NCI-H526 treated with DMSO at 0.1 percent for 48 hours (cell line): Measurements from ENCODE around the gene HSP90AB1.

Experiments used
- DNase-seq: peaks from one replicate; lab custom pipeline; 2025; lab: John Stamatoyannopoulos, UW

The HSP90AB1 gene

GRCh38 chr6:44289726-44290260, 42.9 kb downstream of the HSP90AB1 start:
- DNase-seq, result no peak

GRCh38 chr6:44291841-44292240, 44.9 kb downstream of the HSP90AB1 start:
- no peak for DNase-seq

GRCh38 chr6:44292661-44293365, 45.9 kb downstream of the HSP90AB1 start:
- DNase-seq, result no peak

GRCh38 chr6:44294832-44295791, 48.2 kb downstream of the HSP90AB1 start:
- no peak for DNase-seq

- DNase-seq, result no peak
Measured at GRCh38 chr6:44297063-44298038, 50.5 kb downstream of the HSP90AB1 start.

GRCh38 chr6:44298055-44298803, 51.3 kb downstream of the HSP90AB1 start:
- DNase-seq, result no peak

- no peak for DNase-seq
Measured at GRCh38 chr6:44298864-44299263, 52.0 kb downstream of the HSP90AB1 start.

- DNase-seq, result no peak
Measured at GRCh38 chr6:44300292-44300823, 53.5 kb downstream of the HSP90AB1 start.

- no peak for DNase-seq
Measured at GRCh38 chr6:44301106-44301505, 54.2 kb downstream of the HSP90AB1 start.

GRCh38 chr6:44301782-44302564, 55.1 kb downstream of the HSP90AB1 start:
- no peak for DNase-seq

GRCh38 chr6:44302856-44303255, 56.0 kb downstream of the HSP90AB1 start:
- DNase-seq, result no peak
